ENCODE measurements around the gene RPS6KC1.
A peak's percentile ranks its signal among the peaks of the same experiment; 100 is the strongest.

Gene RPS6KC1

DNA sequence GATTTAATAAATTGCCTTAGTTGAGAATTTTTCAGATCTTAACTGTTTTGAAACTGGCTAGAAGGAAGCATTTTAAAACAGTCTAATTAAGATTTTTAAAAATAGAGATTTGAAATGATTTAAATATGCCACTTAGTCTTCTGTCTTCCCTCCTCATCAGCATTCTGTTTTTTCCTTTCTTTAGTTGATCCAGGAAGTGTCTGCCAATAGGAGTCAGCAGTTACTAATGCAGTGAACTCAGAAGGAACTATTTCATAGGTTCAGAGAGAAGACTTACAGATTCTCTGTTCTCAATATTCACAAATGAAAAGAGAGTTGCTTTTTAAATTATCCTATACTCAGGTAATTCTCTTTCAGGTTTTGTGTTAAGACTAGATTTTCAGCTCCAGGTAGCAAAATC, 84.5 kb downstream of the RPS6KC1 start:
- H2AK5ac ChIP-seq (ENCODE audit: low read length, severe bottlenecking): no peak overlapping the region
- no peak overlapping the region for H3K4me2 ChIP-seq (ENCODE audit: low read length, poor library complexity, severe bottlenecking)
- H4K8ac ChIP-seq (ENCODE audit: low read length): no peak overlapping the region
- H3K18ac ChIP-seq (ENCODE audit: low read depth in 1 of 2, low read length in 2 of 2): no peak overlapping the region
- no peak overlapping the region for H2AFZ ChIP-seq (ENCODE audit: low read depth, low read length)
- H3K79me1 ChIP-seq (replicated peaks; ENCODE audit: low read length, poor library complexity, severe bottlenecking): peaks cover 16% of the 10 kb centered on the region
- H3K14ac ChIP-seq (ENCODE audit: low read length in 2 of 2): no peak overlapping the region
- H3K9ac ChIP-seq (ENCODE audit: low read length): peak overlapping the region; percentile 4
- H2BK15ac ChIP-seq (ENCODE audit: low read depth, poor library complexity, severe bottlenecking): no peak overlapping the region
- H3K36me3 ChIP-seq (ENCODE audit: control insufficient read depth in 1 of 2, insufficient read depth in 2 of 2, low read depth in 1 of 2, low read length in 2 of 2): peaks cover 0 to 6% of the 10 kb centered on the region in 2 experiments
- peaks cover 4% of the 10 kb centered on the region for H3K9me3 ChIP-seq (ENCODE audit: control insufficient read depth, low read length)
- no peak overlapping the region for H3K4ac ChIP-seq (ENCODE audit: low read depth in 1 of 2, low read length in 2 of 2)
- H3K23ac ChIP-seq (ENCODE audit: low read length in 2 of 2): no peak overlapping the region
- peaks cover 2% of the 10 kb centered on the region for H3K4me1 ChIP-seq (ENCODE audit: control insufficient read depth, insufficient read depth, low read depth, low read length)
- H3K27ac ChIP-seq (ENCODE audit: low read length, poor library complexity, severe bottlenecking): no peak overlapping the region
- DNase-seq: peak; percentile 11
- H2BK12ac ChIP-seq (ENCODE audit: low read length in 2 of 2): no peak overlapping the region
- H2BK120ac ChIP-seq (ENCODE audit: low read depth, low read length): no peak overlapping the region
- H3K27me3 ChIP-seq (ENCODE audit: control insufficient read depth in 1 of 2, insufficient read depth in 1 of 2, low read length in 2 of 2): no peaks in the 10 kb centered on the region
- no peak overlapping the region for H3K4me3 ChIP-seq (ENCODE audit: insufficient read depth in 1 of 2, low read depth in 1 of 2, low read length in 2 of 2)
- H4K91ac ChIP-seq (ENCODE audit: low read length): no peak overlapping the region
- H2BK5ac ChIP-seq (ENCODE audit: low read depth, low read length, poor library complexity, severe bottlenecking): no peak overlapping the region

DNA sequence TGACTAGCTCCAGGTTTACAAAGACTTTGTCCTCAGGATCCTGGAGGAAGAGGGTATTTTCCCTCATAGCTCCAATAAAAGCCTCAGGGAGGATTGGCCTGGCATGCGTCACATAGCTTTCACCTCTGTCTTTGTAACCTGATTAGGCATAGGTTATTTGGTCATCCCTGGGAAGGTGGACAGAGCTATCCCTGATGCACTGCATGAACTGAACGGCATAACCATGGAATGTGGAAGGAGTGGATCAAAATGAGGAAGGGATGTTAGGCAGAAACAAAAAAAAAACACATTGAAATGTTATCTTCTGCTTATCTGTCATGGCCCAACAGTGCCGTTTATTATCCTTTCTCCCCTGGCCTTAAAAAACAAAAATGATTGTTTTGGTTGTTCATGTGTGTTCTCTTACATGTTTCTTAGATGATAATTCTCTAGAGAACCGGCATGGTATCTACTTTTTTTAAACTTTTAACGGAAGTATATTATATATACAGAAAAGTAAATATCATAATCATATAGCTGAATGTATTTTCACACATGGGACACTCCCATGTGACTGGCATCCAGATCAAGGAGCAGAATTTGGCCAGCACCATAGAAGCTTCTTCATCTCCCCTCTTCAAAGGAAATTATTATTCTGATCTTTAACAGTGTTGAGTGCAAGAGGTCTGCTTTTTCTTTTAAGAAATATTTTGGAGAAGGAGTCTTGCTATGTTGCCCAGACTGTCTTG, 85.3 kb downstream of the RPS6KC1 start:
- WGBS: 93% methylated on average over 2 of the region's 5 CpGs
- H3K79me1 ChIP-seq (replicated peaks; ENCODE audit: low read length, poor library complexity, severe bottlenecking): peaks cover 16% of the 10 kb centered on the region

DNA sequence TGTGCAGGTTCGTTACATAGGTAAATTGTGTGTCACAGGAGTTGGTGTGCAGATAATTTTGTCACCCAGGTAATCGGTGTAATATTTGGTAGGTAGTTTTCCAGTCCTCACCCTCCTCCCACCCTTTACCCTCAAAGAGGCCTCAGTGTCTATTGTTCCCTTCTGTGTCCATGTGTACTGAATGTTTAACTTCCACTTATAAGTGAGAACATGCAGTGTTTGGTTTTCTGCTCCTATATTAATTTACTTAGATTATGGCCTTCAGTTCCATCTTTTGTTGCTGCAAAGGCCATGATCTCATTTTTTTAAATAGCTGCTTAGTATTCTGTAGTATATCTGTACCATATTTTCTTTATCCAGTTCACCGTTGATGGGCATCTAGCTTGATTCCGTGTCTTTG, 87.3 kb downstream of the RPS6KC1 start:
- no peak overlapping the region for H3K14ac ChIP-seq (ENCODE audit: low read length in 2 of 2)
- H2BK12ac ChIP-seq (ENCODE audit: low read length in 2 of 2): no peak overlapping the region
- DNase-seq: no peak
- H2AFZ ChIP-seq (ENCODE audit: low read depth, low read length): no peak overlapping the region
- H2BK15ac ChIP-seq (ENCODE audit: low read depth, poor library complexity, severe bottlenecking): no peak overlapping the region
- WGBS: 100% methylated on average over 2 of the region's 4 CpGs
- no peak overlapping the region for H3K18ac ChIP-seq (ENCODE audit: low read depth in 1 of 2, low read length in 2 of 2)
- peaks cover 4% of the 10 kb centered on the region for H3K9me3 ChIP-seq (ENCODE audit: control insufficient read depth, low read length)
- H3K79me1 ChIP-seq (replicated peaks; ENCODE audit: low read length, poor library complexity, severe bottlenecking): peaks cover 18% of the 10 kb centered on the region
- no peak overlapping the region for H4K91ac ChIP-seq (ENCODE audit: low read length)
- H3K27ac ChIP-seq (ENCODE audit: low read length, poor library complexity, severe bottlenecking): no peak overlapping the region
- H3K9ac ChIP-seq (ENCODE audit: low read length): no peak overlapping the region
- peaks cover 0 to 5% of the 10 kb centered on the region in 2 experiments for H3K36me3 ChIP-seq (ENCODE audit: control insufficient read depth in 1 of 2, insufficient read depth in 2 of 2, low read depth in 1 of 2, low read length in 2 of 2)
- peaks cover 2% of the 10 kb centered on the region for H3K4me1 ChIP-seq (ENCODE audit: control insufficient read depth, insufficient read depth, low read depth, low read length)
- no peak overlapping the region for H3K4ac ChIP-seq (ENCODE audit: low read depth in 1 of 2, low read length in 2 of 2)
- H2BK120ac ChIP-seq (ENCODE audit: low read depth, low read length): no peak overlapping the region
- no peak overlapping the region for H3K4me3 ChIP-seq (ENCODE audit: insufficient read depth in 1 of 2, low read depth in 1 of 2, low read length in 2 of 2)
- no peak overlapping the region for H2AK5ac ChIP-seq (ENCODE audit: low read length, severe bottlenecking)
- H3K4me2 ChIP-seq (ENCODE audit: low read length, poor library complexity, severe bottlenecking): no peak overlapping the region
- no peak overlapping the region for H3K23ac ChIP-seq (ENCODE audit: low read length in 2 of 2)
- H4K8ac ChIP-seq (ENCODE audit: low read length): no peak overlapping the region
- no peaks in the 10 kb centered on the region for H3K27me3 ChIP-seq (ENCODE audit: control insufficient read depth in 1 of 2, insufficient read depth in 1 of 2, low read length in 2 of 2)
- no peak overlapping the region for H2BK5ac ChIP-seq (ENCODE audit: low read depth, low read length, poor library complexity, severe bottlenecking)

More for the DNA sequence above, 85.3 kb downstream of the RPS6KC1 start:
- Histone ChIP-seq H3K27me3 (ENCODE audit: control insufficient read depth in 1 of 2, insufficient read depth in 1 of 2, low read length in 2 of 2) (no peaks in the 10 kb centered on the region), H3K14ac (ENCODE audit: low read length in 2 of 2) (no peak overlapping the region), H4K8ac (ENCODE audit: low read length) (no peak overlapping the region), H3K23ac (ENCODE audit: low read length in 2 of 2) (no peak overlapping the region), H2BK5ac (ENCODE audit: low read depth, low read length, poor library complexity, severe bottlenecking) (no peak overlapping the region), H4K91ac (ENCODE audit: low read length) (no peak overlapping the region), H2BK15ac (ENCODE audit: low read depth, poor library complexity, severe bottlenecking) (no peak overlapping the region), H2AK5ac (ENCODE audit: low read length, severe bottlenecking) (no peak overlapping the region), H3K9me3 (ENCODE audit: control insufficient read depth, low read length) (peaks cover 4% of the 10 kb centered on the region), H3K4me3 (ENCODE audit: insufficient read depth in 1 of 2, low read depth in 1 of 2, low read length in 2 of 2) (no peak overlapping the region), H2BK120ac (ENCODE audit: low read depth, low read length) (no peak overlapping the region), H3K4me2 (ENCODE audit: low read length, poor library complexity, severe bottlenecking) (no peak overlapping the region), H2BK12ac (ENCODE audit: low read length in 2 of 2) (no peak overlapping the region), H3K27ac (ENCODE audit: low read length, poor library complexity, severe bottlenecking) (no peak overlapping the region), H3K4ac (ENCODE audit: low read depth in 1 of 2, low read length in 2 of 2) (no peak overlapping the region), H3K36me3 (ENCODE audit: control insufficient read depth in 1 of 2, insufficient read depth in 2 of 2, low read depth in 1 of 2, low read length in 2 of 2) (peaks cover 0 to 5% of the 10 kb centered on the region in 2 experiments), H3K4me1 (ENCODE audit: control insufficient read depth, insufficient read depth, low read depth, low read length) (peaks cover 2% of the 10 kb centered on the region), H3K18ac (ENCODE audit: low read depth in 1 of 2, low read length in 2 of 2) (no peak overlapping the region), H3K9ac (ENCODE audit: low read length) (peak overlapping the region; percentile 4), H2AFZ (ENCODE audit: low read depth, low read length) (no peak overlapping the region)
- no peak for DNase-seq

GRCh38 chr1:213138892-213139291, 87.9 kb downstream of the RPS6KC1 start:
- 100% methylated on average over 1 of the region's 1 CpG for WGBS

More at GRCh38 chr1:213138892-213139291, 87.9 kb downstream of the RPS6KC1 start:
- Histone ChIP-seq H3K18ac (ENCODE audit: low read depth in 1 of 2, low read length in 2 of 2) (no peak overlapping the region), H3K27ac (ENCODE audit: low read length, poor library complexity, severe bottlenecking) (no peak overlapping the region), H2AFZ (ENCODE audit: low read depth, low read length) (no peak overlapping the region), H3K23ac (ENCODE audit: low read length in 2 of 2) (no peak overlapping the region), H2BK5ac (ENCODE audit: low read depth, low read length, poor library complexity, severe bottlenecking) (no peak overlapping the region), H3K9ac (ENCODE audit: low read length) (no peak overlapping the region), H3K79me1 (replicated peaks; ENCODE audit: low read length, poor library complexity, severe bottlenecking) (peaks cover 20% of the 10 kb centered on the region), H4K8ac (ENCODE audit: low read length) (no peak overlapping the region), H3K4me3 (ENCODE audit: insufficient read depth in 1 of 2, low read depth in 1 of 2, low read length in 2 of 2) (no peak overlapping the region), H3K14ac (ENCODE audit: low read length in 2 of 2) (no peak overlapping the region), H3K36me3 (ENCODE audit: control insufficient read depth in 1 of 2, insufficient read depth in 2 of 2, low read depth in 1 of 2, low read length in 2 of 2) (peaks cover 0 to 8% of the 10 kb centered on the region in 2 experiments), H3K27me3 (ENCODE audit: control insufficient read depth in 1 of 2, insufficient read depth in 1 of 2, low read length in 2 of 2) (no peaks in the 10 kb centered on the region), H3K4me1 (ENCODE audit: control insufficient read depth, insufficient read depth, low read depth, low read length) (peaks cover 2% of the 10 kb centered on the region), H3K9me3 (ENCODE audit: control insufficient read depth, low read length) (peaks cover 4% of the 10 kb centered on the region), H2AK5ac (ENCODE audit: low read length, severe bottlenecking) (no peak overlapping the region), H4K91ac (ENCODE audit: low read length) (no peak overlapping the region), H3K4ac (ENCODE audit: low read depth in 1 of 2, low read length in 2 of 2) (no peak overlapping the region), H2BK15ac (ENCODE audit: low read depth, poor library complexity, severe bottlenecking) (no peak overlapping the region), H2BK12ac (ENCODE audit: low read length in 2 of 2) (no peak overlapping the region), H3K4me2 (ENCODE audit: low read length, poor library complexity, severe bottlenecking) (no peak overlapping the region), H2BK120ac (ENCODE audit: low read depth, low read length) (no peak overlapping the region)
- DNase-seq: peak; percentile 32
